Endothelial cell of umbilical vein (primary cell): Measurements from ENCODE around the gene RASD1. TPM values are rescaled to one million over a fixed set of nuclear protein-coding genes. Genes with fewer than 3 reads are reported as not detected.

Source experiments
- BruUV-seq: library from RNA; stranded (reverse); fragments of 400-500 nt; replicated peaks from 2 replicates; lab custom pipeline; 2021; lab: Mats Ljungman, UMichigan
- CTCF ChIA-PET: fragments of 300-600, 350-600 bp; sonication (Branson Sonifier 250); formaldehyde crosslinking; loops from one replicate; lab custom pipeline; 2021; ENCODE audit warnings: antibody characterized with exemption, inconsistent platforms; lab: Charles Lee
- POLR2A ChIA-PET: fragments of 300-600, 350-600 bp; sonication (Branson Sonifier 250); formaldehyde crosslinking; loops from one replicate; lab custom pipeline; 2021; ENCODE audit warnings: antibody characterized with exemption, inconsistent platforms; lab: Charles Lee
- DNase-seq: peaks from one replicate; pipeline ENCODE4 v3.0.0-alpha.2; 2011; ENCODE audit warnings: low read depth, low spot score
- FAIRE-seq: peaks from 2 replicates; lab custom pipeline; 2011; peaks lifted over from hg19 to GRCh38; lab: Jason Lieb, UNC
- H2AFZ ChIP-seq: 2 replicates; pipeline ENCODE4 v1.6.0; 2012; ENCODE audit warnings: low read depth, low read length, control low read depth, inconsistent platforms
- H3K27ac ChIP-seq: 2 replicates; pipeline ENCODE4 v1.5.1; 2011; ENCODE audit warnings: low read depth, mild to moderate bottlenecking, control low read depth, low read length, moderate library complexity; ENCODE audit not compliant: insufficient read depth
- H3K27me3 ChIP-seq, 2 experiments: 2 replicates each; pipeline versions ENCODE4 v1.6.0 to v1.6.1; 2011; ENCODE audit warnings: low read length in 2 of 2, mixed read lengths in 1 of 2; ENCODE audit not compliant: control insufficient read depth in 2 of 2, insufficient read depth in 2 of 2
- H3K36me3 ChIP-seq, 2 experiments: 2 replicates in 1 of 2; 3 replicates in 1 of 2; pipeline ENCODE4 v1.5.1; 2011; ENCODE audit warnings: low read length in 2 of 2, mild to moderate bottlenecking in 1 of 2, moderate library complexity in 1 of 2; ENCODE audit not compliant: control insufficient read depth in 2 of 2, insufficient read depth in 2 of 2; ENCODE audit errors: extremely low read depth in 1 of 2
- H3K4me1 ChIP-seq: 3 replicates; pipeline ENCODE4 v1.5.1; 2011; ENCODE audit warnings: mild to moderate bottlenecking, low read length; ENCODE audit not compliant: control insufficient read depth, insufficient read depth; ENCODE audit errors: extremely low read depth
- H3K4me2 ChIP-seq: 2 replicates; pipeline ENCODE4 v1.6.1; 2011; ENCODE audit warnings: low read length, control low read depth, mixed read lengths; ENCODE audit not compliant: insufficient read depth
- H3K4me3 ChIP-seq, 3 experiments: fragments of 200-600 bp in 1 of 3; sonication (generic), shearing (Covaris generic) in 1 of 3; replicated peaks in 1 of 3; 2 replicates each; pipeline ENCODE4 v1.5.1; 2011 to 2016; ENCODE audit warnings: control low read depth in 3 of 3, low read length in 3 of 3, mild to moderate bottlenecking in 2 of 3, inconsistent platforms in 1 of 3, low read depth in 1 of 3, moderate library complexity in 1 of 3; ENCODE audit not compliant: insufficient read depth in 1 of 3
- H3K79me2 ChIP-seq: 2 replicates; pipeline ENCODE4 v1.6.0; 2012; ENCODE audit warnings: low read length, inconsistent platforms; ENCODE audit not compliant: control insufficient read depth, insufficient read depth
- H3K9ac ChIP-seq: replicated peaks from 2 replicates; pipeline ENCODE3; 2011; ENCODE audit warnings: low read length, control low read depth; ENCODE audit not compliant: insufficient read depth; ENCODE audit errors: extremely low read depth
- H3K9me1 ChIP-seq: replicated peaks from 3 replicates; pipeline ENCODE4 v1.6.0; 2011; ENCODE audit warnings: mild to moderate bottlenecking, low read length; ENCODE audit not compliant: control insufficient read depth, insufficient read depth; ENCODE audit errors: extremely low read depth
- H3K9me3 ChIP-seq: replicated peaks from 2 replicates; pipeline ENCODE4 v1.5.1; 2012; ENCODE audit warnings: low read length, inconsistent platforms; ENCODE audit not compliant: control insufficient read depth, insufficient read depth
- H4K20me1 ChIP-seq: replicated peaks from 2 replicates; pipeline ENCODE3; 2011; ENCODE audit warnings: mild to moderate bottlenecking, low read length; ENCODE audit not compliant: control insufficient read depth, insufficient read depth; ENCODE audit errors: extremely low read depth
- CTCF ChIP-seq, 2 donors: IDR thresholded peaks; 1 replicate in 1 of 2; 2 replicates in 1 of 2; pipeline ENCODE4 v1.5.1; 2011; ENCODE audit warnings: low read length in 2 of 2, mild to moderate bottlenecking in 2 of 2, moderate library complexity in 2 of 2, control low read depth in 1 of 2, inconsistent platforms in 1 of 2, low read depth in 1 of 2; ENCODE audit not compliant: insufficient read depth in 1 of 2; ENCODE audit errors: extremely low read depth in 1 of 2
- EZH2 ChIP-seq: IDR thresholded peaks from 2 replicates; pipeline ENCODE4 v1.6.1; 2012; ENCODE audit warnings: borderline replicate concordance, low read depth, mild to moderate bottlenecking, moderate library complexity, low read length, inconsistent platforms; ENCODE audit not compliant: severe bottlenecking
- FOS ChIP-seq: IDR thresholded peaks from 2 replicates; pipeline ENCODE4 v1.6.1; 2011; ENCODE audit warnings: mild to moderate bottlenecking, low read length, moderate library complexity, borderline replicate concordance; ENCODE audit not compliant: insufficient read depth
- GATA2 ChIP-seq: IDR thresholded peaks from 2 replicates; pipeline ENCODE4 v1.7.0; 2011; ENCODE audit warnings: low read depth, mild to moderate bottlenecking, moderate library complexity, mixed read lengths, low read length; ENCODE audit not compliant: insufficient read length, insufficient read depth
- JUN ChIP-seq: IDR thresholded peaks from 2 replicates; pipeline ENCODE4 v1.6.1; 2011; ENCODE audit warnings: borderline replicate concordance, low read depth; ENCODE audit not compliant: insufficient read length, insufficient read depth
- MAX ChIP-seq: IDR thresholded peaks from 2 replicates; pipeline ENCODE4 v1.6.1; 2011; ENCODE audit not compliant: insufficient read depth, insufficient read length
- MYC ChIP-seq: IDR thresholded peaks from one replicate; pipeline ENCODE4 v1.6.1; 2011; ENCODE audit warnings: mild to moderate bottlenecking, low read depth, low read length
- POLR2A ChIP-seq: IDR thresholded peaks from 2 replicates; pipeline ENCODE4 v1.6.1; 2012; ENCODE audit warnings: low read depth, mild to moderate bottlenecking, control low read depth, low read length
- POLR2AphosphoS5 ChIP-seq: IDR thresholded peaks from 2 replicates; pipeline ENCODE4 v1.6.1; 2012; ENCODE audit warnings: low read depth, mild to moderate bottlenecking, control low read depth, low read length, moderate library complexity; ENCODE audit not compliant: insufficient read depth
- dilution Hi-C: fragments of 300-500 bp; cut with MboI; formaldehyde crosslinking; loops from one replicate; pipeline ENCODE4 v1.15.0; 2019; ENCODE audit warnings: low sequenced_read_pairs; ENCODE audit not compliant: extremely low pct_ligation_motif_present
- intact Hi-C: fragments of 100-400 bp; cut with micrococcal nuclease; formaldehyde crosslinking; loops from one replicate; pipeline ENCODE4 v1.10.0; 2022
- polyA plus RNA-seq, 4 experiments: library from polyadenylated mRNA; depleted of rRNA in 3 of 4; stranded (reverse) in 3 of 4; unstranded in 1 of 4; fragments of >200 nt; gene quantifications; 2 replicates each; pipeline versions ENCODE4 v1.2.1 to v1.2.3, GENCODE V29; 2011 to 2012; ENCODE audit warnings: missing spikeins in 1 of 4
- total RNA-seq: library from RNA; stranded (reverse); gene quantifications from 2 replicates; pipeline ENCODE4 v1.2.3, GENCODE V29; 2021

RASD1 gene
- total and polyA plus RNA-seq, 2 donors (not counting 3 experiments of a cell fraction or from before 2014, with no cell fraction given): 4.2 to 15.7 TPM

GRCh38 chr17:17492085-17492484 lies 4.1 kb downstream of the RASD1 start:
- Histone ChIP-seq H4K20me1 (no peaks in the 10 kb centered on the region), H3K36me3 (peaks cover 5 to 12% of the 10 kb centered on the region in 2 experiments), H3K4me2 (no peak overlapping the region), H3K9me1 (no peaks in the 10 kb centered on the region), H3K27ac (no peak overlapping the region), H3K79me2 (no peaks in the 10 kb centered on the region), H2AFZ (no peak overlapping the region), H3K4me1 (peaks cover 10% of the 10 kb centered on the region), H3K9me3 (no peaks in the 10 kb centered on the region), H3K27me3 (no peaks in the 10 kb centered on the region), H3K9ac (no peak overlapping the region), H3K4me3 (no peak overlapping the region)
- DNase-seq (no peak), FAIRE-seq (no peak)
- TF ChIP-seq FOS (no peak), POLR2AphosphoS5 (no peak), GATA2 (no peak), POLR2A (no peak), JUN (no peak), MAX (no peak), CTCF (IDR thresholded peaks at IDR 0.05; ENCODE audit: extremely low read depth in 1 of 2, insufficient read depth in 1 of 2, low read depth in 1 of 2, low read length in 2 of 2) (no peak), EZH2 (no peak), MYC (no peak)
- ChIA-PET POLR2A (no interaction called here), CTCF (interaction anchor here (0.9 to 2.1 kb wide), 3 partner anchors 136 to 150 kb away, joined by 3 to 8 read pairs (median 3); no protein-coding TSS in a partner anchor)
- no TSS peak for BruUV-seq
- intact Hi-C loops (loop anchor here (10.0 kb wide), 1 partner anchor 423 kb away; no protein-coding TSS in a partner anchor), dilution Hi-C loops (no loop called here)
